ENCODE measurements around the gene KRTAP19-5. TPM values are rescaled to one million over a fixed set of nuclear protein-coding genes. Genes with fewer than 3 reads are reported as not detected.
"Not testable (repeated sequence)": the region's sequence is repeated elsewhere in the genome, so short reads cannot be mapped to it uniquely, and the experiment has no call there.

KRTAP19-5 gene
- total and polyA plus RNA-seq, 4 donors = not detected

- DNase-seq (ENCODE audit: low spot score) = no peak
- no peaks in the 10 kb centered on the region for H3K4me1 ChIP-seq (ENCODE audit: control insufficient read depth in 4 of 4, insufficient read depth in 4 of 4, low read length in 3 of 4)
- H3K4me3 ChIP-seq (ENCODE audit: low read depth in 1 of 3, low read length in 3 of 3) = no peak overlapping the region
- H3K27me3 ChIP-seq (ENCODE audit: control insufficient read depth in 4 of 4, insufficient read depth in 4 of 4, low read length in 3 of 4) = no peaks in the 10 kb centered on the region
- H3K9me3 ChIP-seq (ENCODE audit: control insufficient read depth in 4 of 4, low read length in 3 of 4) = no peaks in the 10 kb centered on the region
- no peak overlapping the region for H3K27ac ChIP-seq (ENCODE audit: low read depth in 1 of 2, low read length in 2 of 2)
- H3K9ac ChIP-seq (ENCODE audit: low read depth in 1 of 2, low read length in 2 of 2) = no peak overlapping the region
- 76% methylated on average over 1 of the region's 1 CpG for WGBS
- no peaks in the 10 kb centered on the region for H3K36me3 ChIP-seq (ENCODE audit: control insufficient read depth in 4 of 4, insufficient read depth in 3 of 4, low read depth in 1 of 4, low read length in 3 of 4)
- TF ChIP-seq REST (IDR thresholded peaks at IDR 0.05) (no peak), TAF1 (conservative IDR thresholded peaks at IDR 0.05) (no peak), RAD21 (IDR thresholded peaks at IDR 0.05) (no peak), FOXA1 (IDR thresholded peaks at IDR 0.05) (no peak), HNF4G (IDR thresholded peaks at IDR 0.05) (no peak), FOXA2 (IDR thresholded peaks at IDR 0.05) (no peak), NR2F2 (IDR thresholded peaks at IDR 0.05) (no peak), RXRA (IDR thresholded peaks at IDR 0.05) (no peak), MAX (IDR thresholded peaks at IDR 0.05) (no peak), JUND (IDR thresholded peaks at IDR 0.05) (no peak), HNF4A (conservative IDR thresholded peaks at IDR 0.05) (no peak), YY1 (IDR thresholded peaks at IDR 0.05) (no peak), ATF3 (IDR thresholded peaks at IDR 0.05) (no peak), CTCF (IDR thresholded peaks at IDR 0.05; ENCODE audit: low read depth, low read length, missing input control) (no peak), SP1 (IDR thresholded peaks at IDR 0.05) (no peak), EGR1 (IDR thresholded peaks at IDR 0.05; ENCODE audit: low read depth in 2 of 2) (no peak)
Observed at GRCh38 chr21:30515681-30516080, 13.7 kb upstream of the KRTAP19-5 start.

- not testable (repeated sequence) for H3K4me1 ChIP-seq (ENCODE audit: control insufficient read depth in 4 of 4, insufficient read depth in 4 of 4, low read length in 3 of 4); H3K27me3 ChIP-seq (ENCODE audit: control insufficient read depth in 4 of 4, insufficient read depth in 4 of 4, low read length in 3 of 4); H3K9ac ChIP-seq (ENCODE audit: low read depth in 1 of 2, low read length in 2 of 2); H3K9me3 ChIP-seq (ENCODE audit: control insufficient read depth in 4 of 4, low read length in 3 of 4); H3K27ac ChIP-seq (ENCODE audit: low read depth in 1 of 2, low read length in 2 of 2); H3K36me3 ChIP-seq (ENCODE audit: control insufficient read depth in 4 of 4, insufficient read depth in 3 of 4, low read depth in 1 of 4, low read length in 3 of 4); H3K4me3 ChIP-seq (ENCODE audit: low read depth in 1 of 3, low read length in 3 of 3); DNase-seq (ENCODE audit: low spot score)
- peak in 1 of 2 donors; percentile 18 for TF ChIP-seq RAD21 (IDR thresholded peaks at IDR 0.05)
- peak; percentile 15 for TF ChIP-seq CTCF (IDR thresholded peaks at IDR 0.05; ENCODE audit: low read depth, low read length, missing input control)
- WGBS = 22% methylated on average over 4 of the region's 4 CpGs
Observed at GRCh38 chr21:30505621-30506205, 3.8 kb upstream of the KRTAP19-5 start.
